ENCODE data around the gene FBXO46. TPM values are rescaled to one million over a fixed set of nuclear protein-coding genes. Genes with fewer than 3 reads are reported as not detected.
A peak's percentile ranks its signal among the peaks of the same experiment; 100 is the strongest.

FBXO46 gene
- total RNA-seq, 2 donors from 2014 or later = 21.8 to 26.7 TPM

DNA sequence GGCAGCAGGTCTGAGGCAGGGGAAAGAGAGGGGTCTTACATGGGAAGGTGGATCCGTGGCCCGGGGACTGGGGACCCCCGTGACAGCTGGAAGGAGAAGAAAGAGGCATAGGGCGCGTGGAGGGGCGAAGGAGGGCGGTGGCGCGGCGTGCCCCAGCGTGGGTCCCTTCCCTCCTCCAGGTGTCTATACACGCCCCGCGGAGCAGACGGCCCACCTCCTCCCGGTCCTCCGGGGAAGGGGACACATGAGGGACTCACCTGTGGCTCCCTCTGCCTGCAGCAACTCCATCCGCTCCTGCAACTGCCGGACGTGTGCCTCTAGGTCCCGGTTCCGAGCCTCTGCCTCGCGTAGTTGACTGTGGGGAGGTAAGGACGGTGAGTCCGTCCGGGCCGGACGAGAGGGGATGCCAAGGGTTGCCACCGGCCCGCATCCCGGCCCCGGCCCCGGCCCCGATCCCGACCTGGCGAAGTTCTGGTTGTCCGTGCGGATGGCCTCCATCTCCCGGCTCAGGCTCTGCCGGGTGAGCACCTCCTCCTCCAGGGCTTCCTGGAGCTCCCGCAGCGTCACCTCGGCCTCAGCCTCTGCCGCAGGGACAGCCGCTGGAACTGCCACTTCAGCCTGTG, 40.7 kb upstream of the FBXO46 start:
- peak overlapping the region; percentile 97 to 99 for H3K27ac ChIP-seq
- TF ChIP-seq POLR2AphosphoS5 (IDR thresholded peaks at IDR 0.05) (no peak), POLR2A (IDR thresholded peaks at IDR 0.05) (no peak)
- TF ChIP-seq, protein P1, sequence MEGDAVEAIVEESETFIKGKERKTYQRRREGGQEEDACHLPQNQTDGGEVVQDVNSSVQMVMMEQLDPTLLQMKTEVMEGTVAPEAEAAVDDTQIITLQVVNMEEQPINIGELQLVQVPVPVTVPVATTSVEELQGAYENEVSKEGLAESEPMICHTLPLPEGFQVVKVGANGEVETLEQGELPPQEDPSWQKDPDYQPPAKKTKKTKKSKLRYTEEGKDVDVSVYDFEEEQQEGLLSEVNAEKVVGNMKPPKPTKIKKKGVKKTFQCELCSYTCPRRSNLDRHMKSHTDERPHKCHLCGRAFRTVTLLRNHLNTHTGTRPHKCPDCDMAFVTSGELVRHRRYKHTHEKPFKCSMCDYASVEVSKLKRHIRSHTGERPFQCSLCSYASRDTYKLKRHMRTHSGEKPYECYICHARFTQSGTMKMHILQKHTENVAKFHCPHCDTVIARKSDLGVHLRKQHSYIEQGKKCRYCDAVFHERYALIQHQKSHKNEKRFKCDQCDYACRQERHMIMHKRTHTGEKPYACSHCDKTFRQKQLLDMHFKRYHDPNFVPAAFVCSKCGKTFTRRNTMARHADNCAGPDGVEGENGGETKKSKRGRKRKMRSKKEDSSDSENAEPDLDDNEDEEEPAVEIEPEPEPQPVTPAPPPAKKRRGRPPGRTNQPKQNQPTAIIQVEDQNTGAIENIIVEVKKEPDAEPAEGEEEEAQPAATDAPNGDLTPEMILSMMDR (IDR thresholded peaks at IDR 0.05) = no peak
- 73% methylated on average over 41 of the region's 46 CpGs for WGBS
- H3K4me1 ChIP-seq (replicated peaks) = peaks cover 7% of the 10 kb centered on the region
- peak overlapping the region; percentile 79 to 83 for H3K4me3 ChIP-seq
- no peaks in the 10 kb centered on the region for H3K27me3 ChIP-seq (replicated peaks; ENCODE audit: insufficient read depth)
- intact Hi-C loops (cut with DNase I) = no loop called here
- no peak for DNase-seq (ENCODE audit: low spot score)
- no peaks in the 10 kb centered on the region for H3K9me3 ChIP-seq
- no peaks in the 10 kb centered on the region for H3K36me3 ChIP-seq

DNA sequence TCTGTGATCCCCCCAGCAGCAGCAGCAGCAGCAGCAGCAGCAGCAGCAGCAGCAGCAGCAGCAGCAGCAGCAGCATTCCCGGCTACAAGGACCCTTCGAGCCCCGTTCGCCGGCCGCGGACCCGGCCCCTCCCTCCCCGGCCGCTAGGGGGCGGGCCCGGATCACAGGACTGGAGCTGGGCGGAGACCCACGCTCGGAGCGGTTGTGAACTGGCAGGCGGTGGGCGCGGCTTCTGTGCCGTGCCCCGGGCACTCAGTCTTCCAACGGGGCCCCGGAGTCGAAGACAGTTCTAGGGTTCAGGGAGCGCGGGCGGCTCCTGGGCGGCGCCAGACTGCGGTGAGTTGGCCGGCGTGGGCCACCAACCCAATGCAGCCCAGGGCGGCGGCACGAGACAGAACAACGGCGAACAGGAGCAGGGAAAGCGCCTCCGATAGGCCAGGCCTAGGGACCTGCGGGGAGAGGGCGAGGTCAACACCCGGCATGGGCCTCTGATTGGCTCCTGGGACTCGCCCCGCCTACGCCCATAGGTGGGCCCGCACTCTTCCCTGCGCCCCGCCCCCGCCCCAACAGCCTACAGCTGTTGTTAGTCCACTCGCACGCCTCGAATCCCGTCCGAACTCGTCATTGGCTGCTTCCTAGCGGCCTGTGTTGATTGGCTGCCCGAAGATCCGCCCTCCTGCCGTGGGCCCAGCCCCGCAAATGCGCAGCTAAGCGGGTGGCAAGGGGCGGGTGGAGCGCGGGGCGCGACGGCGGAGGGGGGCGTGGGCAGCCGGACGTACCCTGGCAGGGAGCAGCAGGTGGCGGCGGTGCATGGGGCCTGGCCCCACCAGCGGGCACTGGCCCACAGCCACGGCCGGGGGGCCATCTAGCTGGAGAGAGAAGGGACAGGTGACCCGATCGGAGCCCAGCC, 39.8 kb upstream of the FBXO46 start:
- intact Hi-C loops (cut with DNase I) = no loop called here
- peak; percentile 98 for DNase-seq (ENCODE audit: low spot score)
- H3K27me3 ChIP-seq (replicated peaks; ENCODE audit: insufficient read depth) = no peaks in the 10 kb centered on the region
- H3K36me3 ChIP-seq = no peaks in the 10 kb centered on the region
- no peaks in the 10 kb centered on the region for H3K9me3 ChIP-seq
- TF ChIP-seq POLR2A (IDR thresholded peaks at IDR 0.05) = peak; percentile 68
- peak; percentile 90 for TF ChIP-seq POLR2AphosphoS5 (IDR thresholded peaks at IDR 0.05)
- TF ChIP-seq, protein P1 (IDR thresholded peaks at IDR 0.05) = peak; percentile 95 to 98 (median 96)
- H3K27ac ChIP-seq = peak overlapping the region; percentile 97 to 99
- peak overlapping the region; percentile 79 to 83 for H3K4me3 ChIP-seq
- WGBS = 1% methylated on average over 36 of the region's 79 CpGs
- H3K4me1 ChIP-seq (replicated peaks) = peaks cover 17% of the 10 kb centered on the region

DNA sequence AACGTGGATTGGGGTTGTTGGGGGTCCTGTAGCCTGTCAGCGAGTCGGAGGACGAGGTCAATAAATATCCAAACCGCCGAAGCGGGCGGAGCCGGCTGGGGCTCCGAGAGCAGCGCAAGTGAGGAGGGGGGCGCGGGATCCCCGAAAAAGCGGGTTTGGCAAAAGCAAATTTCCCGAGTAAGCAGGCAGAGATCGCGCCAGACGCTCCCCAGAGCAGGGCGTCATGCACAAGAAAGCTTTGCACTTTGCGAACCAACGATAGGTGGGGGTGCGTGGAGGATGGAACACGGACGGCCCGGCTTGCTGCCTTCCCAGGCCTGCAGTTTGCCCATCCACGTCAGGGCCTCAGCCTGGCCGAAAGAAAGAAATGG, 39.1 kb upstream of the FBXO46 start:
- Histone ChIP-seq H3K4me3 (peak overlapping the region; percentile 79 to 83), H3K9me3 (no peaks in the 10 kb centered on the region), H3K36me3 (no peaks in the 10 kb centered on the region), H3K27ac (peak overlapping the region; percentile 97 to 99), H3K4me1 (replicated peaks) (peaks cover 22% of the 10 kb centered on the region), H3K27me3 (replicated peaks; ENCODE audit: insufficient read depth) (no peaks in the 10 kb centered on the region)
- DNase-seq (ENCODE audit: low spot score) = peak; percentile 59
- WGBS = under 1% methylated on average over 27 of the region's 28 CpGs
- TF ChIP-seq POLR2A (IDR thresholded peaks at IDR 0.05) (no peak), POLR2AphosphoS5 (IDR thresholded peaks at IDR 0.05) (no peak)
- TF ChIP-seq, protein P1 (IDR thresholded peaks at IDR 0.05) = no peak
- intact Hi-C loops (cut with DNase I) = loop anchor here (5.0 kb wide), 2 partner anchors 53 to 78 kb away; partner anchors contain the start of genes QPCTL and SNRPD2

DNA sequence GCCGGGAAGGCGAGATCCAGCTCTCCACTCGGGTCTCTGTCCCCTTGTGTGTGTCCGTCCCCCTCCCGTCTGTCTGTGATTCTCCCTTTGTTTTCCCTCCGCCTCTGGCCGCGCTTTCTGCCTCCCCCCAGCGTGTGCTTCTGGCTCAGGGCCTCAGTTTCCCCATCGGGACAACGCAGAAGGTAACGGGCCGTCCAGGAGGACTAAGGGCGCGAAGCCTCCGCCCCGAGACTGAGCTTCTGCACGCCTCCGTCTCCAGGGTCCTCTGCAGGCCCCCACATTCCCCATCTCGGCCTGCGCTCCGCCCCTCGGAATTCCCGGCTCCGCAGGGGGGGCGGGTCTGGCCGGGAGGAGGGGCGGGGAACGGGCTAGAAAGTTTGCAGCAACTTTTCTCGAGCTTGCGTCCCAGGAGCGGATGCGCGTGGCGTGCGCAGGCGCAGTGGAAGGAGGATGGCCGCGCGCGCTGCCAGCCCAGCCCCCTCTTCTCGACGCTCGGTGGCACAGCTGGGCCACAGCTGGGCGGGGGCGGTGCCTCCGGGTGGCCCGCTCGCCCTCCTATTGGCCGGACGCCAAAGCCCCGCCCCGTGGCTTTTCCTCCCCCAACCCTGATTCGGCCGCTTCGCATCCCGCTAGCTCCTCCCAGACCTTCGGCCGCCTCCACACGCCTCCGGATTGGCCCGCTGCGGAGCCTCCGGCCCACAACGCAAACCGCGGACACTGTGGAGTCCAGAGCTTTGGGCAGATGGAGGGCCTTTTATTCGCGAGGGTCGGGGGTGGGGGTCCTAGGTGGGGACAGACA, 38.5 kb upstream of the FBXO46 start, which contains the start of gene SIX5:
TSS of gene SIX5 (minus strand) at position 269 of the 799 bp plus-strand sequence. CDS start 408 bp downstream, outside the sequence.
- intact Hi-C loops (cut with DNase I) = loop anchor here (5.0 kb wide), 2 partner anchors 52 to 77 kb away; partner anchors contain the start of genes QPCTL and SNRPD2
- Histone ChIP-seq H3K4me1 (replicated peaks) (peaks cover 28% of the 10 kb centered on the region), H3K27ac (peak within 1 kb of the TSS; percentile 97 to 99), H3K4me3 (peak within 1 kb of the TSS; percentile 79 to 83), H3K9me3 (no peaks in the 10 kb centered on the region), H3K36me3 (no peaks in the 10 kb centered on the region), H3K27me3 (replicated peaks; ENCODE audit: insufficient read depth) (no peaks in the 10 kb centered on the region)
- DNase-seq (ENCODE audit: low spot score) = peak; percentile 97
- TF ChIP-seq, protein P1 (IDR thresholded peaks at IDR 0.05) = peak in 1 of 4 experiments; percentile 13
- TF ChIP-seq POLR2AphosphoS5 (IDR thresholded peaks at IDR 0.05) (peak; percentile 99), POLR2A (IDR thresholded peaks at IDR 0.05) (peak; percentile 85)
- 1% methylated on average over 68 of the region's 70 CpGs for WGBS
